Ramos (cell line): ENCODE data around the gene LACTBL1.

Experiments
- in situ Hi-C: fragments of 300-500 bp; cut with MboI; formaldehyde crosslinking; loops from one replicate; pipeline ENCODE4 v1.14.3; 2022; ENCODE audit warnings: low sequenced_read_pairs; ENCODE audit not compliant: unreplicated experiment

Gene LACTBL1

GRCh38 chr1:22914633-22915217 is 57.9 kb downstream of the LACTBL1 start:
- in situ Hi-C loops: no loop called here

- in situ Hi-C loops: no loop called here
These were observed 58.5 kb downstream of the LACTBL1 start for GRCh38 chr1:22914156-22914555.

GRCh38 chr1:22913421-22914141 is 59.1 kb downstream of the LACTBL1 start:
- in situ Hi-C loops: no loop called here

GRCh38 chr1:22912311-22912710 is 60.4 kb downstream of the LACTBL1 start:
- in situ Hi-C loops: no loop called here

- in situ Hi-C loops: no loop called here
These were observed 61.5 kb downstream of the LACTBL1 start for GRCh38 chr1:22910986-22911651.

- in situ Hi-C loops: no loop called here
These were observed 62.4 kb downstream of the LACTBL1 start for GRCh38 chr1:22910286-22910685.

- in situ Hi-C loops: no loop called here
These were observed 63.7 kb downstream of the LACTBL1 start for GRCh38 chr1:22908880-22909426.

GRCh38 chr1:22907528-22907927 is 65.1 kb downstream of the LACTBL1 start:
- in situ Hi-C loops: no loop called here

GRCh38 chr1:22906968-22907367 is 65.7 kb downstream of the LACTBL1 start:
- in situ Hi-C loops: no loop called here

GRCh38 chr1:22903113-22903512 is 69.6 kb downstream of the LACTBL1 start:
- in situ Hi-C loops: no loop called here
